ENCODE measurements around the gene ZBTB8OS.
A peak's percentile ranks its signal among the peaks of the same experiment; 100 is the strongest.
"Not testable (repeated sequence)": the region's sequence is repeated elsewhere in the genome, so short reads cannot be mapped to it uniquely, and the experiment has no call there.

ZBTB8OS gene

DNA sequence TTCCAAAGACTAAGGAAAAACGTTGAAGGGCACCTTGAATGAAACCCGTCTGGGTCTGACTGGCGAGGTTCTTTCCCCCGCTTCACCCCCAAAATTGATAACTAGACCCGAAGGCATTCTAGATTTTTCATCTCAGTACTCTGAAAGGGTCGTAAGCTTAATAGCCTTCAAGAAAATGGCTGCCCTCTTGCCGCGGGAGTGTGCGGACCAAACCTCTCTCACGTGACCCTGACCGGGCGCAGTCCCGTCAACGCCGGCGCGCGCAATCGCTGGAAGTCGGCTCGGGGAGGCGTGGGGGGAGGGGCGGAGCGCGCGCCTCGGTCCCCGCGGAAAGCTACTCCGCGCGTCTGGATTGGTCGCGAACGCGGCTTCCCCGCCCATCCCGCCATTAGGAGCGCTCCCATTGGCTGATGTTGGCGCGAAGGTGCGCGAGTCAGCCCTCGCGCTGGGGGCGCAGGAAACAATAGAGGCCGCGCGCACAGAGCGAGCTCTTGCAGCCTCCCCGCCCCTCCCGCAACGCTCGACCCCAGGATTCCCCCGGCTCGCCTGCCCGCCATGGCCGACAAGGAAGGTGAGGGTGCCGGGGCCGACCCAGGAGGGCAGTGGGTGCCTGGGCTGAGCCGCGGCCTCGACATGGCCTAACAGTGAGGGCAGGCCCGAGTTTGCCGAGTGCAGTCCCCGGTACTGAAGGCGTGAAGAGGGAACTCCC lies 556 bp upstream of the ZBTB8OS start, which contains the start of gene RBBP4:
TSS of gene RBBP4 (plus strand) at position 457 of the 709 bp plus-strand sequence. CDS start at position 556, 99 bp downstream.
- DNase-seq (ENCODE audit: low read depth) = peak; percentile 95

DNA sequence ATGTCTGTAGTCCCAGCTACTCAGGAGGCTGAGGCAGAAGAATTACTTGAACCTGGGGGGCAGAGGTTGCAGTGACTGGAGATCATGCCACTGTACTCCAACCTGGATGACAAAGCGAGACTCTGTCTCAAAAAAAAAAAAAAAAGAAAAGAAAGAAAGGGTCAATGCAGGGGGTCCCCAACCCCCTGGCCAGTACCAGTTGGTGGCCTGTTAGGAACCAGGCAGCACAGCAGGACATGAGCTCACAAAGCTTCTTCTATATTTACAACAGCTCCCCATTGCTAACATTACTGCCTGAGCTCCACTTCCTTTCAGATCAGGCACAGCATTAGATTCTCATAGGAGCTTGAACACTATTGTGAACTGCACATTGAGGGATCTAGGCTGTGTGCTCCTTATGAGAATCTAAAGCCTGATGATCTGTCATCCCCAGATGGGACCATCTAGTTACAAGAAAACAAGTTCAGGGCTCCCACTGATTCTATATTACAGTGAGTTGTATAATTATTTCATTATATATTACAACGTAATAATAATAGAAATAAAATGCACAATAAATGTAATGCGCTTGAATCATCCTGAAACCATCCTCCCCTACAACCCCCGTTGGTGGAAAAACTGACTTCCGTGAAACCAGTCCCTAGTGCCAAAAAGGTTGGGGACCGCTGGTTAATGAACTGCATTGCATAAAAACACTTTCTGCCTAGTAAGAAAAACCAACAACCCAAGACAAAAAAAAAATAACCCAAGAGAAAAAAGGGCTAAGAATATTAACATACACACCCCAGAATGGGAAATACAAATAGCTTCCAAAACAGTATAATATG lies 2.8 kb downstream of the ZBTB8OS start:
- DNase-seq (ENCODE audit: low read depth) = no peak

DNA sequence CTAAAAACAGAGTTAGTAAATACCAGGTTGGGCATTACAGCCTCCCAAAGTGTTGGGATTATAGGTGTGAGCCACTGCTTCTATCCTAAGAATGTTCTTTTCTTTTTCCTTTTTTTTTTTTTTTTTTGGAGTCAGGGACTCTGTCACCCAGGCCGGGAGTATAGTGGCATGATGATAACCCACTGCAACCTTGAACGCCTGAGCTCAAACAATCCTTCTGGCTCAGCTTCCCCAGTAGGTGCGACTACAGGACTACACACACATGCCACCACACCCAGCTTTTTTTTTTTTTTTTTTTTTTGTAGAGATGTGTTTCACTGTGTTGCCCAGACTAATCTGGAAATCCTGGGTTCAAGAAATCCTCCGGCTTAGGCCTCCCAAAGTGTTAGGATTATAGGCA lies 5.9 kb downstream of the ZBTB8OS start:
- no peak for DNase-seq (ENCODE audit: low read depth)

DNA sequence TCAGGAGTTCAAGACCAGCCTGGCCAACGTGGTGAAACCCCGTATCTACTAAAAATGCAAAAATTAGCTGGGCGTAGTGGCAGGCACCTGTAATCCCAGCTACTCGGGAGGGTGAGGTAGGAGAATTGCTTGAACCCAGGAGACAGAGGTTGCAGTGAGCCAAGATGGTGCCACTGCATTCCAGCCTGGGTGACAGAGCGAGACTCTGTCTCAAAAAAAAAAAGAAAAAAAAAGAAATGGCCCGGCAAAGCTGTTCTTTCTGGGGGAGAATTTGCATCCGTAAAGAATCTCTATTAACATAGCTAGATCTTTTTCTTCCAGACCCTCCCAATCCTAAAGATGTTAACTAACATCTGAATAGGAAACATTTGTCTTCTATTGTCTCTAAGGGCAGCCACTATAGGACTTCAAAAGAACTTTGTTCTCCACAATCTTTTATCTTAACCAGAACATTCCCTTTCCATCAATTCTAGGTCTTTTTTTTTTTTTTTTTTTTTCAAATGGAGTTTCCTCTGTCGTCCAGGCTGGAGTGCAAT lies 8.0 kb downstream of the ZBTB8OS start:
- DNase-seq (ENCODE audit: low read depth) = not testable (repeated sequence)

DNA sequence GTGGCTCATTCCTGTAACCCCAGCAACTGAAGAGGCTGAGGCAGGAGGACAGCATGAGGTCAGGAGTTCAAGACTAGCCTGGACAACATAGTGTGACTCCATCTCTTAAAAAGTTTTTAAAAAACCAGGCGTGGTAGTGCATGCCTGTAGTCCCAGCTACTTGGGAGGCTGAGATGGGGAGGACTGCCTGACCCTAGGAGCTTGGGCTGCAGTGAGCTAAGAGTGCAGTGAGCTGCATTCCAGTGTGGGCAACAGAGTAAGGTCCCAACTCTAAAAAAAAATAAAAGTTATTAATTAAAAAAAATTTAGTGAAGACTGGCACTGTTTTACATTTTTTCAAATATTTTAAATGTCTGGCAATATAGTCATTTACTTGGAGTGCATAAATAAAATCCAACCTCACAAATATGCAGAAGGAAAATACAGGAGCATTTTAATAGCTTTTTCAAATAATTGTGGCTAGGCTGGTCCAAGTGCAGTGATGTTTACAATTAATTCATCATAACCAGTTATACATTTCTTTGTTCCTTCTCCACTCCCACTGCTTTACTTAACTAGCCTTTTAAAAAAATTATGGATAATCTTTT lies 10.8 kb downstream of the ZBTB8OS start:
- DNase-seq (ENCODE audit: low read depth) = no peak

DNA sequence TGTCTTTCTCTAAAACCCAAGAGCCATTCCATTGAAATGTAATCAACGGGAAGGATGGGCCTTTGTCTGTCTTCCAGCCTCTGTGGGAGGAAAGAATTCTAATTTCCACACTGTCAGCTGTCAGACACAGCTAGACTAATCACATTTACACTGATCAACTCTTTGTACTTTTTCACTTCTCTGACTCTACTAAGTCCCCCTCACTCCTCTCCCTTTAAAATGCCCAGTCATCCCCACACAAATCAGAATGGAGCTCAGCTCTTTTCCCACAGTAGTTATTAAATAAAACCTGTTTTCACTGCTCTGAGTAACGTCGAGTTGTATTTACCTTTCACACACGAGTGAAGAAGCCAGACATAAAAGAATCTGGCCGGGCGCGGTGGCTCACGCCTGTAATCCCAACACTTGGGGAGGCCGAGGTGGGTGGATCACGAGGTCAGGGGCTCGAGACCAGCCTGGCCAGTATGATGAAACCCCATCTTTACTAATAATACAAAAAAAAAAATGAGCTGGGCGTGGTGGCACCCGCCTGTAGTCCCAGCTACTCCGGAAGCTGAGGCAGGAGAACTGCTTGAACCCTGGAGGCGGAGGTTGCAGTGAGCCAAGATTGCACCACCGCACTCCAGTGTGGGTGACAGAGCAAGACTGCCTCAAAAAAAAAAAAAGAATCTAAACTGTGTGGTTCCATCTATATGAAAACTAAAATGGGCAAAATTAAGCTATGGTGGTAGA lies 13.3 kb downstream of the ZBTB8OS start:
- DNase-seq (ENCODE audit: low read depth) = no peak

DNA sequence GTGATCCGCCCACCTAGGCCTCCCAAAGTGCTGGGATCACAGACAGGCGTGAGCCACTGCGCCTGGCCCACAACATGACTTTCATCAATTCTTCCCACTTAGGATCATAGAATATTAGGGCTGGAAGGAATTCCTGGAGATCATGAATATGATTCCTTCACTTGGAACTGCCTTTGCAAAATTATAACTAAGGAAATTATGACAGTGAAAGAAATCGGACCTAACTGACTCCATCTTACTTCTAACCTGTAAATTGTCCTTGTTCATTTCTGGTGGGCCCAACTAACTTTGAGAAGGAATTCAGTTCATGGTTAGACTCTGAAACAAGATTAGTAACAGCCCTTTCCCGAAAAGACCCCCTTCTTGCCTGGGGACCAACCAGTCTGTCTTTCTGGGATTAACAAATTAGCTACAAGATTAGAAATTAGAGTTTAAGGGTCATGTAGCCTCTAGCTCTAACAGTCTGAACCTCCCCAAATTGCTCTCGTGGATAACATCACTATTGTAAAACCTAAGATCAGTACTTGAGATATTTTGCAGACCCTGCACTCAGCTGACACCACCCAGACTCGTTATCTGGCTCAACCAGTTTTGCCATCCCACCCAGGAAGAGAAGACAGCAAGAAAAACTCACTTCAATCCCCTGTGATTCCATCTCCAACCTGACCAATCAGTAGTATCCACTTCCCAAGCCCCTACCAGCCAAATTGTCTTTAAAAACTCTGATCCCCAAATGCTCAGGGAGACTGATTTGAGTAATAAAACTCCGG lies 14.7 kb downstream of the ZBTB8OS start:
- no peak for DNase-seq (ENCODE audit: low read depth)

DNA sequence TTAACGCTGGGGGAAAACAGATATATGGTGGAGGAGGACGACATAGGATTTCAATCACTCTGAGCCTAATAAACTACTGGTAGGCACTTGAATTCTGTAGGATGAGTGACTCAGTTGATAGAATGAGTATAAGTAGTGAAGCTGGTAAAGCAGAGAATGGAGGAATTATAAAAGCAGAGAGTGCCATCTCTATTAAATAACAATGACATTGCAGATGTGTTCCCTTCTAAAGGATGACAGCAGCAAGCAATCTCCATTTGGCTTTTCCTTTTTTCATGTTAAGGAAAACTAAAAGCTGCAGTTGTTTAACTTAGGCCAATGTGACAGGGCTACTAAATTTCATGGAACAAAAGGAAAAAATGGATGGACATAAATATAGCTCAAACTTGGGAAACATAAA lies 17.5 kb downstream of the ZBTB8OS start:
- no peak for DNase-seq (ENCODE audit: low read depth)

DNA sequence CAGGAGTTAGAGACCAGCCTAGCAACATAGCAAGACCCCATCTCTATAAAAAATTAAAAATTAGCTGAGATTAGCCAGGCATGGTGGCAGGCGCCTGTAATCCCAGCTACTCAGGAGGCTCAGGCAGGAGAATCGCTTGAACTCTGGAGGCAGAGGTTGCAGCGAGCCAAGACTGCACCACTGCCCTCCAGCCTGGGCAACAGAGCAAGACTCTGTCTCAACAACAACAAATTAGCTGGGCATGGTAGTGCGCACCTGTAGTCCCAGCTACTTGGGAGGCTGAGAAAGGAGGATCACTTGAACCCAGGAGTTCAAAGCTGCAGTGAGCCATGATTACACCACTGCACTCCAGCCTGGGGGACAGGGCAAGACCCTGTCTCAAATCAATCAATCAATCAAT lies 20.2 kb downstream of the ZBTB8OS start:
- not testable (repeated sequence) for DNase-seq (ENCODE audit: low read depth)

DNA sequence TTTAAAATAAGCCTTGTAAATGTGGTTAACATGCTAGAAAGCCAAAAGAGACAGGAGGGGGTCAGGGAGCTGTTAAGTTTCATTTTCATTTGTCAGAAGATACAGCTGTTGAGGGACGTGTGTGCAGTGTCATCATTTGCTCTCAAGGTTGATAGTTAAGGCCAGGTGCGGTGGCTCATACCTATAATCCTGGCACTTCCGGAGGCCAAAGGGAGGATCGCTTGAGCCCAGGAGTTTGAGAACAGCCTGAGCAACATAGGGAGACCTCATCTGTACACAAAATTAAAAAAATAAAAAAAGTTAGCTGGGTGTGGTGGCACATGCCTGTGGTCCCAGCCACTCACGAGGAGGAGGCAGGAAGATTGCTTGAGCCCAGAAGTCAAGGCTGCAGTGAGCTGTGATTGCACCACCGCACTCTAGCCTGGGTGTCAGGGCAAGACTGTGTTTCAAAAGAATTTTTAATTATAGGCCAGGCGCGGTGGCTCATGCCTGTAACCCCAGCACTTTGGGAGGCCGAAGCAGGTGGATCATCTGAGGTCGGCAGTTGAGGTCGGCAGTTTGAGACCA lies 22.7 kb downstream of the ZBTB8OS start:
- DNase-seq (ENCODE audit: low read depth) = no peak

DNA sequence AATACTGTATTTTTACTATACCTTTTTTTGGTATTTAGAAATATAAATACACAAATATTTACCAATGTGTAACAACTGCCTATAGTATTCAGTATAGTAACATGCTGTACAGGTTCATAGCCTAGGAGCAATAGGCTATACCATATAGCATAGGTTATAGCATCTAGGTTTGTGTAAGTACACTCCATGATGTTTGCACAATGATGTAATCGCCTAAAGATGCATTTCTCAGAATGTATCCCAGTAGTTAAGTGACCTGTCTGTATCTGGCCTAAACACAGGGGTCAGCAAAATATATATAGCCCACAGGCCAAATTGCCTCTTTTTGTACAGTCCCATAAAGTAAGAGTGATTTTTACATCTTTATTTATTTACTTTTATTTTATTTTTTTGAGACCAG lies 24.2 kb downstream of the ZBTB8OS start:
- no peak for DNase-seq (ENCODE audit: low read depth)

DNA sequence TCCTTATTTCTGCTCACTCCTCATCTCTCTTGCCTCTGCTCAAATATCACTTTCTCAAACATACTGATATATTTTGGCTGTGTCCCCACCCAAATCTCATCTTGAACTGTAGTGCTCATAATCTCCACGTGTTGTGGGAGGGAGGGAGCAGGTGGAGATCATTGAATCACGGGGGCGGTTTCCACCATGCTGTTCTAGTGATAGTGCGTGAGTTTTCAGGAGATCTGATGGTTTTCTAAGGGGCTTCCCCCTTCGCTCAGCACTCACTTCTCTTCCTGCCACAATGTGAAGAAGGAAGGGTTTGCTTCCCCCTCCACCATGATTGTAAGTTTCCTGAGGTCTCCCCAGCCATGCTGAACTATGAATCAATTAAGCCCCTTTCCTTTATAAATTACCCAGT lies 26.6 kb downstream of the ZBTB8OS start:
- DNase-seq (ENCODE audit: low read depth) = no peak

DNA sequence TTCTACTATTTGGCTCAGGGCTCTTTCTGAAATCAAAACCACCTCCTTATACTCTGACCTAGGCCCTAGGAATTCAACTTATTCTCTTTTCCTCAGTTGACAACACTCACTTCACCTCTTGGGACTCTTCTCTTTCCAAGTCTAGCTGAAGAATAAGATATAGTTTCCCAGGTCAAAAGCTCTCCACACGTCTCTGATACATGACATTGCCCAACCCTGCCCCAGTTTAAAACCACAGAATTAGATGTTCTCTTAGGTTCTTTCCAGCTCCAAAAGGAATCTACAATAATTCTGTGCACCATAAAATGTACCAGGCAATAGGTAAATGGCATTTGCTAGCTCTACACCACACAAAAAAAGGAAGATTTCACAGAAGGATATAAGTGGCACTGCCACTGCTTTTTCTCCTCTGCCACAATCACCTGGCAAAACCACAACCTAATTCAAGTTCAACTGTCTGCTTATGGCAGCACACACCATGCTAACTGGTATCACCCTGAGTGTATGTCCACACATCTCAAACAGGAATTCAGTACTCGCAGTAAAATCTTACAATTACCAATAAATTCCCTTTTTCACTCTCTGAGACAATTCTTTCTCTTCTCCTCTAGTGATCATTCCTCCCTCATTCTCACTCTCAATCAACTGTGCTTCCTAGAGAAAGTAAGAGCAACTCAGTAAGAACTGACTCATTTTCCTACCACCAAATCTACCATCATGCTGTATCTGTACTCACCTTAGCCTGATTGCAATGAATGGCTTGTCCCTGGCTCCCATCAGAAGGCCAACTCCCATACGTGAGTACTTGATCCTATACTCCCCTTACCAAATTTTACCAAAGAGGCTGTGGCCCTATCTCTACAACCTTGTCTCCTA lies 27.3 kb downstream of the ZBTB8OS start:
- no peak for DNase-seq (ENCODE audit: low read depth)

DNA sequence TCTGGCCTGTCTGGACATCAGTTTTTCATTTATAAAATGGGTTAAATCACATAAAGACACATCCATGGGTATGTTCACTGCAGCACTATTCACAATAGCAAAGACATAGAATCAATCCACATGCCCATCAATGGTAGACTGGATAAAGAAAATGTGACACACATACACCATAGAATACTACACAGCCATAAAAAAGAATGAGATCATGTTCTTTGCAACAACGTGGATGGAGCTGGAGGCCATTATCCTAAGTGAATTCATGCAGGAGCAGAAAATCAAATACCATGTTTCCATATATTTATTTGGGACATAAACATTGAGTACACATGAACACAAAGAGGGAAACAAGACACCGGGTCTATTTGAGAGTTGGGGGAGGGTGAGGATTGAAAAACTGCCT lies 28.1 kb downstream of the ZBTB8OS start:
- DNase-seq (ENCODE audit: low read depth) = no peak

DNA sequence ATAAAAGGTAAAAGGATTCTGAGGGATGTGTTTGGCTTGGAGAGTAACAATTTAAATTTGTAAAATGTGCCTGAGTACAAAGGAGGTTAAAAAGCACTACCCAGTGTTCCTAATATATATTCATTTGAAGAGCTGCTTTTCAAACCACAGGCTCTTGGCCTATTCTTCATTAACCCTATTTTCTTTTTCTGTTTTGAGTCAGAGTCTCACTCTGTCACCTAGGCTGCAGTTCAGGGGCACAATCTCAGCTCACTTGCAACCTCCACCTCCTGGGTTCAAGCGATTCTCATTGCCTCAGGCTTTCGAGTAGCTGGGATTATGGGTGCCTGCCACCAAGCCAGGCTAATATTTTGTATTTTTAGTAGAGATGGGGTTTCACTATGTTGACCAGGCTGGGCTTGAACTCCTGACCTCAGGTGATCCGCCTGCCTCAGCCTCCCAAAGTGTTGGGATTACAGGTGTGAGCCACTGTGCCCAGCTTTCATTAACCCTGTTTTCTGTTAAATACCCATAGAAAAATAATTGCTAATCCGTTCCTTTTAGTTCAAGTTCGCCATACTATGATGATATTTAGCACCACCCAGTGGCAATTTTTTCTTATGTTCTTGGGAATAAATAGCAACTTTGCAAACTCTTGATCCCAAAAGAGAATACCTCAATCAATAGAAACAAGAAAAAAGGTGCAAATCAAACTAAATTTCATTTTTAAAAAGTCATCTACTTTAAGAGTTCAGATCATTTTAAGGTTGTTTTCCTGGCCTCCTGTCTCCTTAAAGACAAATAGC lies 30.5 kb downstream of the ZBTB8OS start:
- DNase-seq (ENCODE audit: low read depth) = no peak

DNA sequence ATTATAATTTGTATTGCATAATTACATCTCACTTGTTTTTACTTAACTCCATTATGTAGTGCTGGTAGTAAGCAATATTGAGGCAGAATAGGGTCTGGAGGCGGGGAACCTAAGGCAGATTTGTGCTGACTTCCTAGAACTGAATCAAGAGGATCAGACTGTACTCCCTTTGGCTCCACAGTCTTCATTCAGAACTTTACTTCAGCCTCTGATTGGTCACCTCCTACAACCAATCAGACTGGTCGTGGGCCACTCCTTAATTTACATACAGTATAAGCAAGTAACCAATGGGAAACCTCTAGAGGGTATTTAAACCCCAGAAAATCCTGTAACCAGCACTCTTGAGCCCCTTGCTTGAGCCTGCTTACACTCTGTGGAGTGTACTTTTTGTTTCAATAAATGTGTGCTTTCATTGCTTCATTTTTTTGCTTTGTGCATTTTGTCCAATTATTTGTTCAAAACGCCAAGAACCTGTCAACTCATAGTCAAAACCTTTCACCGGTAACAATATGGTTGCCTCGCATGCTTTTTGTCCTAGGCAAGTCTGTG lies 31.6 kb downstream of the ZBTB8OS start:
- DNase-seq (ENCODE audit: low read depth) = no peak

DNA sequence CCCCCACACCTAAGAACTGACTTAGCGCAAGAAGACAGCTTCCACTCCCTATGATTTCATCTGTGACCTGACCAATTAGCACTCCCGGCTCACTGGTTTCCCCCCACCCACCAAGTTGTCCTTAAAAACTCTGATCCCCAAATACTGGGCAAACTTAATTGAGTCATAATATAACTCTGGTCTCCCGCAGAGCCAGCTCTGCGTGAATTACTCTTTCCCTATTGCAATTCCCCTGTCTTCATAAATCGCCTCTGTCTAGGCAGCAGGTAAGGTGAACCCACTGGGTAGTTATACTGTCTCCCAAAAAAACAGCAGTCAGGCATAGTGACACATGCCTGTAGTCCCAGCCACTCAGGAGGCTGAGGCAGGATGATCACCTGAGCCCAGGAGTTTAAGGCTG lies 36.9 kb downstream of the ZBTB8OS start:
- no peak for DNase-seq (ENCODE audit: low read depth)

DNA sequence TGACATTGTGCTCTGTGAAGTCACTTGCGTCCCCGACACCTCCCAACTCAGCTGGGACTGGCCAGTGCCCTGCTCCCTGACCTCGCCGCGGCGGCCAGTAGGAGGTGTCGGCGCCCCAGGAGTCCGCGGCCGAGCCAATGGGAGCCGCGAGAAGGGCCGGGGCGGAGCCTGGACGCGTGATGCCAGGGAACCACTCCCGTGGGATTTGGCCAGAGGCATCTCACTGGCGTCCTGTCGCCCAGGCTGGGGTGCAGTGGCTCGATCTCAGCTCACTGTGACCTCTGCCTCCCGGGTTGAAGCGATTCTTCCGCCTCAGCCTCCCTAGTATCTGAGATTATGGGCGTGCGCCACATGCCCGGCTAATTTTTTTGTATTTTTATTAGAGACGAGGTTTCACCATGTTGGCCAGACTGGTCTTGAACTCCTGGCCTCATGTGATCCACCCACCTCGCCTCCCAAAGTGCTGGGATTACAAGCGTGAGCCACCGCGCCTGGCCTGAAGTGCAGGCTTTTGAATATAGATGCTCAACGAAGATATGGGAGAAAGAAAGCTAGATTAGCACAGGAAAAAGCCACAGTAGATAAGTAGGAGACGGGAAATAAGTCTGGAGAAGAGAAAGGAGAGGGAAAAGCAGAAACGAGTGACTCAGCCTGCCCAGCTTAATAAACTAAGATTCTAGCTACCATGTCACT lies 38.0 kb downstream of the ZBTB8OS start:
- peak; percentile 6 for DNase-seq (ENCODE audit: low read depth)

Data from stimulated activated CD8-positive, alpha-beta memory T cell treated with anti-CD3 and anti-CD28 coated beads, Interleukin-15, amount 100 ng/mL, for 1 hour (primary cell).